Activated gamma-delta T cell treated with anti-CD3 and anti-CD28 coated beads, Interleukin-2, amount 50 U/mL, for 16 hours (primary cell): ENCODE results near the gene KRTAP10-3.

Source experiments
- DNase-seq: peaks from one replicate; pipeline ENCODE4 v3.0.0-alpha.2; 2020; ENCODE audit warnings: low read depth

The KRTAP10-3 gene

GRCh38 chr21:44547656-44548331 is 10.8 kb downstream of the KRTAP10-3 start:
- DNase-seq, result no peak

GRCh38 chr21:44544566-44544965 is 14.0 kb downstream of the KRTAP10-3 start:
- no peak for DNase-seq

GRCh38 chr21:44542716-44543115 is 15.9 kb downstream of the KRTAP10-3 start:
- no peak for DNase-seq

- DNase-seq, result no peak
Observed at GRCh38 chr21:44540741-44541288, 17.8 kb downstream of the KRTAP10-3 start.

- DNase-seq, result no peak
Observed at GRCh38 chr21:44539991-44540666, 18.5 kb downstream of the KRTAP10-3 start, which contains the start of gene KRTAP10-1. KRTAP10-1 (minus strand) TSS chr21:44540195; CDS start chr21:44540150, 45 bp downstream.

GRCh38 chr21:44539046-44539445 is 19.5 kb downstream of the KRTAP10-3 start:
- no peak for DNase-seq

GRCh38 chr21:44537930-44538911 is 20.4 kb downstream of the KRTAP10-3 start:
- no peak for DNase-seq

GRCh38 chr21:44535963-44536362 is 22.6 kb downstream of the KRTAP10-3 start:
- no peak for DNase-seq

GRCh38 chr21:44534688-44535087 is 23.9 kb downstream of the KRTAP10-3 start:
- DNase-seq, result no peak

GRCh38 chr21:44533891-44534627 is 24.5 kb downstream of the KRTAP10-3 start:
- DNase-seq, result no peak

- no peak for DNase-seq
Observed at GRCh38 chr21:44533121-44533890, 25.3 kb downstream of the KRTAP10-3 start.

- DNase-seq, result no peak
Observed at GRCh38 chr21:44532712-44533111, 25.9 kb downstream of the KRTAP10-3 start.

GRCh38 chr21:44531606-44532564 is 26.7 kb downstream of the KRTAP10-3 start:
- no peak for DNase-seq

GRCh38 chr21:44530903-44531605 is 27.5 kb downstream of the KRTAP10-3 start:
- DNase-seq, result no peak

- no peak for DNase-seq
Observed at GRCh38 chr21:44530221-44530902, 28.2 kb downstream of the KRTAP10-3 start.

GRCh38 chr21:44529503-44530125 is 29.0 kb downstream of the KRTAP10-3 start:
- no peak for DNase-seq

GRCh38 chr21:44529011-44529421 is 29.6 kb downstream of the KRTAP10-3 start:
- no peak for DNase-seq

- no peak for DNase-seq
Observed at GRCh38 chr21:44528634-44528995, 30.0 kb downstream of the KRTAP10-3 start.
